Measurements from ENCODE around the gene PSAPL1. TPM values are rescaled to one million over a fixed set of nuclear protein-coding genes. Genes with fewer than 3 reads are reported as not detected.

Gene PSAPL1
- polyA plus RNA-seq, 1 donor from 2014 or later = not detected

DNA sequence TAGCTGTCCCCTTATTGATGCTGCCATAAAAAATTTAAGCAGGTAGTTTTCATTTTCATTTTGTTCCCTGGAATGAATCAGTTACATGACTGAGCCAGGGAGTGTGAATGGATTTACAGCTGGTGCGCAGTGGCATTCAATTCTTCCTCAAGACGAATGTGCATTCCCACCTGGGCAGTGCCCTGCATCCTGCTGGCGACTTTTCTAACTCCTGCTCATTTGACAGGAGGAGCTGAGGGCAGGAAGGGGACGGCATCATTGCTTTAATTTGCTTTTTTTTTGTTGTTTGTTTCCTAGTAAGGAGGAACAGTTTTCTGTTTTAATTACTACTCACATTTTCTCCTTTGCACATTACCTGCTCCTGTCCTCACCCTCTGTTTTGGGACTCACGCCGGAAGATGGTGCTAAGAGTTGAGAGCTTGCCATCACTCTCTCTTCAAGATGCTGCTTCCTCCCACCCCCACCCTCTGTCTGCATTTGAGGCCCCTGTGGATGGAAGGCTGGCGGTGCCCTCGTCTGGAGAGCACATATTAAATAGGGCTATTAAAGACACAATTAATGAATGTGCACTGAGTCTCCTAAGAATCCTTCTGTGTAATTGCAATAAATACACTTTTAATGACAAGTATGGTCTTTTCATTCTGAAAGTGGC lies 35.8 kb downstream of the PSAPL1 start:
- H3K79me2 ChIP-seq (replicated peaks; ENCODE audit: insufficient read depth, low read length) = no peaks in the 10 kb centered on the region
- no peak overlapping the region for H3K9ac ChIP-seq (ENCODE audit: low read length)
- H4K20me1 ChIP-seq (ENCODE audit: insufficient read depth) = no peaks in the 10 kb centered on the region
- no peaks in the 10 kb centered on the region for H3F3A ChIP-seq (ENCODE audit: insufficient read depth, low read length, poor library complexity, severe bottlenecking)
- no peak overlapping the region for H3K4me3 ChIP-seq (ENCODE audit: low read length)
- TF ChIP-seq TAF1 (IDR thresholded peaks at IDR 0.05; ENCODE audit: low read depth) (no peak), POLR2AphosphoS5 (IDR thresholded peaks at IDR 0.05) (no peak), EP300 (conservative IDR thresholded peaks at IDR 0.05; ENCODE audit: poor library complexity, severe bottlenecking) (no peak), RAD21 (conservative IDR thresholded peaks at IDR 0.05) (peak; percentile 30), SMC3 (conservative IDR thresholded peaks at IDR 0.05; ENCODE audit: poor library complexity) (peak; percentile 20), MXI1 (conservative IDR thresholded peaks at IDR 0.05; ENCODE audit: poor library complexity, severe bottlenecking) (no peak)
- TF ChIP-seq, protein P1, sequence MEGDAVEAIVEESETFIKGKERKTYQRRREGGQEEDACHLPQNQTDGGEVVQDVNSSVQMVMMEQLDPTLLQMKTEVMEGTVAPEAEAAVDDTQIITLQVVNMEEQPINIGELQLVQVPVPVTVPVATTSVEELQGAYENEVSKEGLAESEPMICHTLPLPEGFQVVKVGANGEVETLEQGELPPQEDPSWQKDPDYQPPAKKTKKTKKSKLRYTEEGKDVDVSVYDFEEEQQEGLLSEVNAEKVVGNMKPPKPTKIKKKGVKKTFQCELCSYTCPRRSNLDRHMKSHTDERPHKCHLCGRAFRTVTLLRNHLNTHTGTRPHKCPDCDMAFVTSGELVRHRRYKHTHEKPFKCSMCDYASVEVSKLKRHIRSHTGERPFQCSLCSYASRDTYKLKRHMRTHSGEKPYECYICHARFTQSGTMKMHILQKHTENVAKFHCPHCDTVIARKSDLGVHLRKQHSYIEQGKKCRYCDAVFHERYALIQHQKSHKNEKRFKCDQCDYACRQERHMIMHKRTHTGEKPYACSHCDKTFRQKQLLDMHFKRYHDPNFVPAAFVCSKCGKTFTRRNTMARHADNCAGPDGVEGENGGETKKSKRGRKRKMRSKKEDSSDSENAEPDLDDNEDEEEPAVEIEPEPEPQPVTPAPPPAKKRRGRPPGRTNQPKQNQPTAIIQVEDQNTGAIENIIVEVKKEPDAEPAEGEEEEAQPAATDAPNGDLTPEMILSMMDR (IDR thresholded peaks at IDR 0.05; ENCODE audit: poor library complexity, severe bottlenecking) = no peak
- TF ChIP-seq, protein P2, sequence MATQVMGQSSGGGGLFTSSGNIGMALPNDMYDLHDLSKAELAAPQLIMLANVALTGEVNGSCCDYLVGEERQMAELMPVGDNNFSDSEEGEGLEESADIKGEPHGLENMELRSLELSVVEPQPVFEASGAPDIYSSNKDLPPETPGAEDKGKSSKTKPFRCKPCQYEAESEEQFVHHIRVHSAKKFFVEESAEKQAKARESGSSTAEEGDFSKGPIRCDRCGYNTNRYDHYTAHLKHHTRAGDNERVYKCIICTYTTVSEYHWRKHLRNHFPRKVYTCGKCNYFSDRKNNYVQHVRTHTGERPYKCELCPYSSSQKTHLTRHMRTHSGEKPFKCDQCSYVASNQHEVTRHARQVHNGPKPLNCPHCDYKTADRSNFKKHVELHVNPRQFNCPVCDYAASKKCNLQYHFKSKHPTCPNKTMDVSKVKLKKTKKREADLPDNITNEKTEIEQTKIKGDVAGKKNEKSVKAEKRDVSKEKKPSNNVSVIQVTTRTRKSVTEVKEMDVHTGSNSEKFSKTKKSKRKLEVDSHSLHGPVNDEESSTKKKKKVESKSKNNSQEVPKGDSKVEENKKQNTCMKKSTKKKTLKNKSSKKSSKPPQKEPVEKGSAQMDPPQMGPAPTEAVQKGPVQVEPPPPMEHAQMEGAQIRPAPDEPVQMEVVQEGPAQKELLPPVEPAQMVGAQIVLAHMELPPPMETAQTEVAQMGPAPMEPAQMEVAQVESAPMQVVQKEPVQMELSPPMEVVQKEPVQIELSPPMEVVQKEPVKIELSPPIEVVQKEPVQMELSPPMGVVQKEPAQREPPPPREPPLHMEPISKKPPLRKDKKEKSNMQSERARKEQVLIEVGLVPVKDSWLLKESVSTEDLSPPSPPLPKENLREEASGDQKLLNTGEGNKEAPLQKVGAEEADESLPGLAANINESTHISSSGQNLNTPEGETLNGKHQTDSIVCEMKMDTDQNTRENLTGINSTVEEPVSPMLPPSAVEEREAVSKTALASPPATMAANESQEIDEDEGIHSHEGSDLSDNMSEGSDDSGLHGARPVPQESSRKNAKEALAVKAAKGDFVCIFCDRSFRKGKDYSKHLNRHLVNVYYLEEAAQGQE (IDR thresholded peaks at IDR 0.05; ENCODE audit: borderline replicate concordance) = no peak
- H3K27me3 ChIP-seq (ENCODE audit: insufficient read depth, low read depth, low read length) = no peaks in the 10 kb centered on the region
- H3K9me2 ChIP-seq (ENCODE audit: insufficient read depth, low read length) = no peaks in the 10 kb centered on the region
- no peaks in the 10 kb centered on the region for H3K36me3 ChIP-seq (ENCODE audit: insufficient read depth, low read length)
- no peak overlapping the region for H3K4me2 ChIP-seq (ENCODE audit: low read length)
- H3K9me3 ChIP-seq (ENCODE audit: low read length) = no peaks in the 10 kb centered on the region
- no peak overlapping the region for H2AFZ ChIP-seq (ENCODE audit: low read depth, low read length)
- no peak overlapping the region for H3K27ac ChIP-seq (ENCODE audit: low read length)

DNA sequence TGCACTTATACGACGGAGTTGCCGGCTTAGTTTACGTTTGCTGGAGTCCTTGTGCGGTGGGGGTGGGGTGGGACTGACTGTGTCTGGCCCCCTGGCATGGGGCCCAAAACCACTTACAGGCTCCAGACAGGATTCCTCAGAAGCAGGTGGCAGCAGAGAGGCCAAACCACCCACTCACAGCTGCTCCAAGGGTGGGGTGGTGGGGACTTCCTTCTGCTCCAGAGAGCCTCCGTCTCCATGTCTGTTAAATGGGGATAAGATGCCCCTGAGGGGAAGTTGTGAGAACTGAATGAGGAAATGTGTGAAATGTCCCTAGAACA lies 36.7 kb downstream of the PSAPL1 start:
- H3K27me3 ChIP-seq (ENCODE audit: insufficient read depth, low read depth, low read length) = no peaks in the 10 kb centered on the region
- H3K79me2 ChIP-seq (replicated peaks; ENCODE audit: insufficient read depth, low read length) = no peaks in the 10 kb centered on the region
- no peaks in the 10 kb centered on the region for H3K9me3 ChIP-seq (ENCODE audit: low read length)
- TF ChIP-seq RAD21 (conservative IDR thresholded peaks at IDR 0.05) (no peak), TAF1 (IDR thresholded peaks at IDR 0.05; ENCODE audit: low read depth) (no peak), POLR2AphosphoS5 (IDR thresholded peaks at IDR 0.05) (no peak), MXI1 (conservative IDR thresholded peaks at IDR 0.05; ENCODE audit: poor library complexity, severe bottlenecking) (no peak), EZH2 (IDR thresholded peaks at IDR 0.05; ENCODE audit: borderline replicate concordance, insufficient read depth, low read length, poor library complexity, severe bottlenecking) (no peak), SMC3 (conservative IDR thresholded peaks at IDR 0.05; ENCODE audit: poor library complexity) (no peak), EP300 (conservative IDR thresholded peaks at IDR 0.05; ENCODE audit: poor library complexity, severe bottlenecking) (no peak)
- TF ChIP-seq, protein P2 (IDR thresholded peaks at IDR 0.05; ENCODE audit: borderline replicate concordance) = no peak
- TF ChIP-seq, protein P1 (IDR thresholded peaks at IDR 0.05; ENCODE audit: poor library complexity, severe bottlenecking) = no peak
- no peak overlapping the region for H3K4me3 ChIP-seq (ENCODE audit: low read length)
- H4K20me1 ChIP-seq (ENCODE audit: insufficient read depth) = no peaks in the 10 kb centered on the region
- H3K27ac ChIP-seq (ENCODE audit: low read length) = no peak overlapping the region
- no peaks in the 10 kb centered on the region for H3K36me3 ChIP-seq (ENCODE audit: insufficient read depth, low read length)
- H3F3A ChIP-seq (ENCODE audit: insufficient read depth, low read length, poor library complexity, severe bottlenecking) = no peaks in the 10 kb centered on the region
- H2AFZ ChIP-seq (ENCODE audit: low read depth, low read length) = no peak overlapping the region
- H3K4me2 ChIP-seq (ENCODE audit: low read length) = no peak overlapping the region
- H3K9ac ChIP-seq (ENCODE audit: low read length) = no peak overlapping the region
- no peaks in the 10 kb centered on the region for H3K9me2 ChIP-seq (ENCODE audit: insufficient read depth, low read length)
